ENCODE measurements around the gene MYO18B. TPM values are rescaled to one million over a fixed set of nuclear protein-coding genes. Genes with fewer than 3 reads are reported as not detected.

The MYO18B gene
- total RNA-seq, 1 donor from 2014 or later, result 144 TPM

DNA sequence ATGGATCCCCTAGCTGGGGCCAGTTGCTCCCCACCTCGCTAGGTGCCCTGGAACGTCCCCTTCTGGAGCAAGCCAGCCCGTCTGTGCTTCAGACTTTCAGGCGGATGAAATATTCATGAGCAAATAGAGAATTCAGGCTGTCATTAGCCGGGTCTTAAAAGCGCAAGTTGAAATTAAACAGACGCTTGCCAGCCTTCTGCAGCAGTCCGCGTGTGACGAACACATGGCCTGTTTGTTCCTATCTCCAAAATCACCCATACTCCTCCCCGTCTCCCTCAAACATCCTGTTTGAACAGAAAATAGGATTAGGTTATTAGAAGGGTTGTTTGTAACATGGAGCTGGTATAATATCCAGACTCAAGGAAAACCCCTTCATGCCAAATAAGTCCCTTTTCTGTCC is 38.7 kb downstream of the MYO18B start:
- H3K27me3 ChIP-seq (ENCODE audit: control insufficient read depth in 3 of 3, insufficient read depth in 3 of 3, low read length in 3 of 3), result no peaks in the 10 kb centered on the region
- no peak overlapping the region for H3K9ac ChIP-seq (ENCODE audit: low read depth in 1 of 3, low read length in 3 of 3)
- H3K9me3 ChIP-seq (ENCODE audit: control insufficient read depth in 3 of 3, low read length in 3 of 3), result no peaks in the 10 kb centered on the region
- peaks cover 59 to 72% (median 68%) of the 10 kb centered on the region in 3 donors for H3K36me3 ChIP-seq (ENCODE audit: control insufficient read depth in 3 of 3, insufficient read depth in 3 of 3, low read length in 3 of 3)
- H3K4me1 ChIP-seq (ENCODE audit: control insufficient read depth in 3 of 3, insufficient read depth in 3 of 3, low read length in 3 of 3), result peaks cover 6 to 8% (median 8%) of the 10 kb centered on the region in 3 donors
- H3K27ac ChIP-seq (ENCODE audit: low read depth, low read length), result no peak overlapping the region
- H3K4me3 ChIP-seq (ENCODE audit: low read length in 3 of 3), result no peak overlapping the region

DNA sequence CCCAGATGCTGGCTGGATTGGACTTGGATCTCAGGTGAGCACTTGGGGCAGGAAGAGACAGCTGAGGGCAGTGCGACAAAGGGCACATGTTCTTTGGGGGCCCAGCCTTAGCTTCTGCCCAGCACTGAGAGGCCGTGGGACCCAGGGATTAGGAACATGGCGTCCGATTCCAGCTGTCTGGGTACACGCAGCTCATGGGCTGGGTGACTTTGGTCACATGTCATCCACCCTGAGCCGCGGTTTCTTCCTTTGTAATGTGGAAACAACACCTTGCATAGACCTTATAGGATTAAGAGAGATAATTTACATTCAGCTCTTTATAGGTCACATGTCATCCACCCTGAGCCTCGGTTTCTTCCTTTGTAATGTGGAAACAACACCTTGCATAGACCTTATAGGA is 39.8 kb downstream of the MYO18B start:
- Histone ChIP-seq H3K27ac (ENCODE audit: low read depth, low read length) (no peak overlapping the region), H3K36me3 (ENCODE audit: control insufficient read depth in 3 of 3, insufficient read depth in 3 of 3, low read length in 3 of 3) (peaks cover 65 to 73% (median 72%) of the 10 kb centered on the region in 3 donors), H3K4me3 (ENCODE audit: low read length in 3 of 3) (no peak overlapping the region)

DNA sequence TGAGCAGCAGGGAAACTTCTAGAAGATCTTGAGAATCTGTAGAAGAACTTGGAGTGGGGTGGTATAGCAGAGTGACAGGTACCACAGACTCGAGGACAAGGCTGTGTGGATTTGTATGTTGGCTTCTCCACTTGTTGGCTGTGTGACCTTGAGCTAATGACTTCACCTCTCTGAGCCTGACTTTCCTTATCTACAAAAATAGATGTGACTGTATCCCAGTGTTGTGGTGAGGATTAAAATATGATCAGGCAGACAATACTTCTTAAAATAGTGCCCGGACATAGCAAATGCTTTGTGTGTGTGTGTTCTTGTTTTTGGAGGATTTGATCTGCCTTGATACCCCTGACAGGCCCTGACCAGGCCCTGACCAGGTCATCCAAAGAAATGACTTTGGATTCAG is 40.8 kb downstream of the MYO18B start:
- H3K36me3 ChIP-seq (ENCODE audit: control insufficient read depth in 3 of 3, insufficient read depth in 3 of 3, low read length in 3 of 3), result peaks cover 57 to 71% (median 63%) of the 10 kb centered on the region in 3 donors
- H3K4me3 ChIP-seq (ENCODE audit: low read length in 3 of 3), result no peak overlapping the region
- no peak overlapping the region for H3K9ac ChIP-seq (ENCODE audit: low read depth in 1 of 3, low read length in 3 of 3)
- peaks cover 2 to 4% (median 3%) of the 10 kb centered on the region in 3 donors for H3K4me1 ChIP-seq (ENCODE audit: control insufficient read depth in 3 of 3, insufficient read depth in 3 of 3, low read length in 3 of 3)
- no peaks in the 10 kb centered on the region for H3K9me3 ChIP-seq (ENCODE audit: control insufficient read depth in 3 of 3, low read length in 3 of 3)
- no peak overlapping the region for H3K27ac ChIP-seq (ENCODE audit: low read depth, low read length)
- H3K27me3 ChIP-seq (ENCODE audit: control insufficient read depth in 3 of 3, insufficient read depth in 3 of 3, low read length in 3 of 3), result no peaks in the 10 kb centered on the region

More for the DNA sequence above, 39.8 kb downstream of the MYO18B start:
- no peak overlapping the region for H3K9ac ChIP-seq (ENCODE audit: low read depth in 1 of 3, low read length in 3 of 3)
- no peaks in the 10 kb centered on the region for H3K27me3 ChIP-seq (ENCODE audit: control insufficient read depth in 3 of 3, insufficient read depth in 3 of 3, low read length in 3 of 3)
- H3K9me3 ChIP-seq (ENCODE audit: control insufficient read depth in 3 of 3, low read length in 3 of 3), result no peaks in the 10 kb centered on the region
- H3K4me1 ChIP-seq (ENCODE audit: control insufficient read depth in 3 of 3, insufficient read depth in 3 of 3, low read length in 3 of 3), result peaks cover 6 to 8% (median 8%) of the 10 kb centered on the region in 3 donors

DNA sequence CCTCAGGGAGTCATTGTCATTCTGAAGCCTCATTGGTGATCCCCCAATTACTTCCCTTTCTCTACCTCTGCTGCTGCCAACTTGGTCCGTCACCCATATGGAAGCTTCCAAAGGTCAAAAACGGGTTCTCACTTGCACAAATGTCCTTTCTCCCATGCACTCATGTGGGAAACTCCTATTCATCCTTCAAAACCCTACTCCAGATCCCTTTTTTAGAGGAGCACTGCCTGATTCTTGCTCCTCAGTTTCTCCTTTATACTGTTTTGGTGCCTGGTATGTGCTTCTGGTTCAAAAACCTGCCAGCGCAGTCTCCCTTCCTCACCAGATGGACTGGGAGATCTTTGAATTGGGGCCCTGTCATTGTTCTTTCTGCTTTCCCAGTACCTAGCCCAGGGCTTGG is 41.9 kb downstream of the MYO18B start:
- Histone ChIP-seq H3K27me3 (ENCODE audit: control insufficient read depth in 3 of 3, insufficient read depth in 3 of 3, low read length in 3 of 3) (no peaks in the 10 kb centered on the region), H3K9me3 (ENCODE audit: control insufficient read depth in 3 of 3, low read length in 3 of 3) (no peaks in the 10 kb centered on the region), H3K4me1 (ENCODE audit: control insufficient read depth in 3 of 3, insufficient read depth in 3 of 3, low read length in 3 of 3) (no peaks in the 10 kb centered on the region), H3K9ac (ENCODE audit: low read depth in 1 of 3, low read length in 3 of 3) (no peak overlapping the region), H3K4me3 (ENCODE audit: low read length in 3 of 3) (no peak overlapping the region), H3K27ac (ENCODE audit: low read depth, low read length) (no peak overlapping the region), H3K36me3 (ENCODE audit: control insufficient read depth in 3 of 3, insufficient read depth in 3 of 3, low read length in 3 of 3) (peaks cover 56 to 68% (median 63%) of the 10 kb centered on the region in 3 donors)

DNA sequence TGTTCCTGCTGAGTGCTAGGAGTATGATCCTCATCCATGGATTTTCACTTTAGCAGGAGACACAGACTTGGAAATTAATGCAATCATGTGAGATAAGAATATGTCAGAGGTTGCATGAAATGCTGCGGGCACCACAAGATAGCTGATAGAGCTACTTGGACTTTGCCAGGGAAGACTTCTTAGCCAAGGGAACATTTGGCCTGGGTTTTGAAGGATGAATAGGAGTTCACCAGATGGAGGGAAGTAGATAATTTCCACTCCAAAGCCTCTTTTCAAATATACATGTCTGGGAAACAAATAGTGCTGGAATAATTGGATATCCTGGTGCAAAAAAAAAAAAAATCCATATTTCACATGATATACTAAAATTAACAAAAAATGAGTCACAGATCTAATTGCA is 44.2 kb downstream of the MYO18B start:
- H3K36me3 ChIP-seq (ENCODE audit: control insufficient read depth in 3 of 3, insufficient read depth in 3 of 3, low read length in 3 of 3), result peaks cover 43 to 51% (median 49%) of the 10 kb centered on the region in 3 donors
- H3K27ac ChIP-seq (ENCODE audit: low read depth, low read length), result no peak overlapping the region
- H3K4me1 ChIP-seq (ENCODE audit: control insufficient read depth in 3 of 3, insufficient read depth in 3 of 3, low read length in 3 of 3), result peaks cover 5 to 6% (median 6%) of the 10 kb centered on the region in 3 donors
- no peak overlapping the region for H3K4me3 ChIP-seq (ENCODE audit: low read length in 3 of 3)
- no peaks in the 10 kb centered on the region for H3K27me3 ChIP-seq (ENCODE audit: control insufficient read depth in 3 of 3, insufficient read depth in 3 of 3, low read length in 3 of 3)
- no peak overlapping the region for H3K9ac ChIP-seq (ENCODE audit: low read depth in 1 of 3, low read length in 3 of 3)
- no peaks in the 10 kb centered on the region for H3K9me3 ChIP-seq (ENCODE audit: control insufficient read depth in 3 of 3, low read length in 3 of 3)

DNA sequence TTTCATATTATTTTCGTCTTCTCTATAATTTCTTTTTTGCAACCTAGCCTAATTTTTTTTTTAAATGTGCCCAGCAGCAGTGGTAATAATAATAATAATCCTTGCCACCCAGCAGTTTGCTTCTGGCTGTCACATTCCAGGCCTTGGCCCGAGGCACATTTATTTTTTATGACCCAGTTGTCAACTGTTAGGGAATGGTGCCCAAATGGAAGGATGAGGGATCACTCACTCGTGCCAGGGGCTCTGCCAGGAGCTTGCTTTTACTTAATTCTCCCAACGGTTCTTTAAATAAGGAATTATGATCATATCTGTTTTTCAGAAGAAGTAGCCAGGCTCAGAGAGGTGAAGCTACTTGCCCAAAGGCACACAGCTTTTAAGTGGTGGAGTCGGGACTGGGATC is 49.6 kb downstream of the MYO18B start:
- Histone ChIP-seq H3K36me3 (ENCODE audit: control insufficient read depth in 3 of 3, insufficient read depth in 3 of 3, low read length in 3 of 3) (peaks cover 7 to 12% (median 9%) of the 10 kb centered on the region in 3 donors), H3K4me3 (ENCODE audit: low read length in 3 of 3) (no peak overlapping the region), H3K9ac (ENCODE audit: low read depth in 1 of 3, low read length in 3 of 3) (peak overlapping the region in 1 of 3 donors; percentile 1), H3K4me1 (ENCODE audit: control insufficient read depth in 3 of 3, insufficient read depth in 3 of 3, low read length in 3 of 3) (peaks cover 14 to 15% (median 14%) of the 10 kb centered on the region in 3 donors), H3K9me3 (ENCODE audit: control insufficient read depth in 3 of 3, low read length in 3 of 3) (no peaks in the 10 kb centered on the region), H3K27ac (ENCODE audit: low read depth, low read length) (peak overlapping the region; percentile 46), H3K27me3 (ENCODE audit: control insufficient read depth in 3 of 3, insufficient read depth in 3 of 3, low read length in 3 of 3) (no peaks in the 10 kb centered on the region)

DNA sequence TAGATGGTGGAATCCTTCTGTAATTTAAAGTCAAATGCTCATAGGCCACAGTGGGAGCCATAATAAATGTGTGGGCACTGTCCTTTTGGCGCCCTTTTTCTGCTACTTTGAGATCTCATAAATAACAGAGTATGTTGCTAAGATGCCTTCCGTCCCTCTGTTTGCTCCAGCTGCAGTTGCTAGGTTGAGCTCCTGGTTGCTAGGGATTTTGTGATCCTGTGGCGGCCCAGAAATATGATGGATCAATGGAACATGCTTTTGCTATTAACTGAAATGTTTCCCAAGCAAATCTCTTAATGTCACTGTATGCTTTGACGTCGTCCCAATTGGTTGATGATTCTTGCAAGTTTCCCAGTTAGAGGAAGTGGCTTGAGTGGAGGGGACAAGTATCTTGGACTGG is 53.5 kb downstream of the MYO18B start:
- Histone ChIP-seq H3K27me3 (ENCODE audit: control insufficient read depth in 3 of 3, insufficient read depth in 3 of 3, low read length in 3 of 3) (no peaks in the 10 kb centered on the region), H3K36me3 (ENCODE audit: control insufficient read depth in 3 of 3, insufficient read depth in 3 of 3, low read length in 3 of 3) (peaks cover 10 to 29% (median 16%) of the 10 kb centered on the region in 3 donors), H3K4me3 (ENCODE audit: low read length in 3 of 3) (no peak overlapping the region), H3K27ac (ENCODE audit: low read depth, low read length) (no peak overlapping the region), H3K9me3 (ENCODE audit: control insufficient read depth in 3 of 3, low read length in 3 of 3) (no peaks in the 10 kb centered on the region), H3K9ac (ENCODE audit: low read depth in 1 of 3, low read length in 3 of 3) (no peak overlapping the region), H3K4me1 (ENCODE audit: control insufficient read depth in 3 of 3, insufficient read depth in 3 of 3, low read length in 3 of 3) (peaks cover 14 to 15% (median 14%) of the 10 kb centered on the region in 3 donors)

DNA sequence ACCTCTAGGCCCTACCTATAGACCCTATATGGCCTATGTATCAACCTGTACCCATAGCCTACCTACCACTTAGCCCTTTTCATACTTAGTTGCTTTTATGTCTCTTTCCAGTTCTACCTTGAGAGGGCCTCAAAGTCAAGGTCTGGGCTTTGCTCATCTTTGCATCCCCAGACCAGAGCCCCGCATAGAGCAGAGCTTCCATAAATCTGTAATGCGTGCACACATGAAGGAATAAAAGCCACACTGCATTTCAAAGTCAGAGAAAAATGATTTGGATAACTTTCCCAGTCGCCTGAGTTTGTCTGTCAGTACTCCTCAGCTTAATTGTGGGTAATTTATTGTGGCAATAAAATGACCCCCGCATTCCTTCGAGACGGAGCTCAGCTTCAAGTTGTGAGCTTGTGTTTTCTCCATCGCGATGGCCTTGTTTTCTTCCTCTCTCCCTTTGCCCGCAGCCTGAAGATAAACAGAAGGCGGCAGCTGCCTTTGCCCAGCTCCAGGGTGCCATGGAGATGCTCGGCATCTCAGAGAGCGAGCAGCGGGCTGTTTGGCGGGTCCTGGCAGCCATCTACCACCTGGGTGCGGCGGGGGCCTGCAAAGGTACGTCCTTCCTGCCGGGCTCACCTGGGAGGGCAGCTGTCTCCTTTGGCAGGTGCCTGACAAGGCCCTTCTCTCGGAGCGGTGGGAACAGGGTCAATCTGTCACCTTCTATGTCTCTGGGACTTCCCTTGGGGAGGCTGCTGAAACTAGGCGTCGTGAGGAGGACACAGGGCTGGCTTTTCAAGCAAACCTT is 55.7 kb downstream of the MYO18B start:
- Histone ChIP-seq H3K27me3 (ENCODE audit: control insufficient read depth in 3 of 3, insufficient read depth in 3 of 3, low read length in 3 of 3) (no peaks in the 10 kb centered on the region), H3K9ac (ENCODE audit: low read depth in 1 of 3, low read length in 3 of 3) (no peak overlapping the region), H3K4me1 (ENCODE audit: control insufficient read depth in 3 of 3, insufficient read depth in 3 of 3, low read length in 3 of 3) (no peaks in the 10 kb centered on the region), H3K9me3 (ENCODE audit: control insufficient read depth in 3 of 3, low read length in 3 of 3) (no peaks in the 10 kb centered on the region), H3K36me3 (ENCODE audit: control insufficient read depth in 3 of 3, insufficient read depth in 3 of 3, low read length in 3 of 3) (peaks cover 14 to 35% (median 16%) of the 10 kb centered on the region in 3 donors), H3K27ac (ENCODE audit: low read depth, low read length) (no peak overlapping the region), H3K4me3 (ENCODE audit: low read length in 3 of 3) (no peak overlapping the region)

DNA sequence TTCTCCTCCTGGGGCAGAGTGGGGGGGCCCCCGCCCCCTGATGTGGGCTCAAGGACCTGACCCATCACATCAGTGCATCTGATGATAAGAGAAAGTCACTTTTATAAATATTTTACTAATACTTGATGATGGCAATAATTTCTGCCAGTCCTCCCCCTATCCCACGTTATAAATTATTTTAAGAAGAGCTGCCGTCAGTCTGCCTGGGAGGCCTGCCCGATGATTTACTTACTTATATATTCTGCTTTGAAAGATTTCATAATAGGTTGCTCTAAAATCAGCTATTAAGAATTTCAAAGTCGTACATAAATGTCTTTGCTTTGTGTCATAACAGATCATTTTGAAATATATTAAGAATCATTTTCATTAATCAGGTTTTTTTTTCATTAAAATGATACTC is 58.8 kb downstream of the MYO18B start:
- peaks cover 0 to 4% (median 0%) of the 10 kb centered on the region in 3 donors for H3K27me3 ChIP-seq (ENCODE audit: control insufficient read depth in 3 of 3, insufficient read depth in 3 of 3, low read length in 3 of 3)
- H3K4me3 ChIP-seq (ENCODE audit: low read length in 3 of 3), result no peak overlapping the region
- H3K9me3 ChIP-seq (ENCODE audit: control insufficient read depth in 3 of 3, low read length in 3 of 3), result no peaks in the 10 kb centered on the region
- H3K4me1 ChIP-seq (ENCODE audit: control insufficient read depth in 3 of 3, insufficient read depth in 3 of 3, low read length in 3 of 3), result no peaks in the 10 kb centered on the region
- H3K36me3 ChIP-seq (ENCODE audit: control insufficient read depth in 3 of 3, insufficient read depth in 3 of 3, low read length in 3 of 3), result peaks cover 20 to 48% (median 35%) of the 10 kb centered on the region in 3 donors
- H3K27ac ChIP-seq (ENCODE audit: low read depth, low read length), result no peak overlapping the region
- H3K9ac ChIP-seq (ENCODE audit: low read depth in 1 of 3, low read length in 3 of 3), result no peak overlapping the region

DNA sequence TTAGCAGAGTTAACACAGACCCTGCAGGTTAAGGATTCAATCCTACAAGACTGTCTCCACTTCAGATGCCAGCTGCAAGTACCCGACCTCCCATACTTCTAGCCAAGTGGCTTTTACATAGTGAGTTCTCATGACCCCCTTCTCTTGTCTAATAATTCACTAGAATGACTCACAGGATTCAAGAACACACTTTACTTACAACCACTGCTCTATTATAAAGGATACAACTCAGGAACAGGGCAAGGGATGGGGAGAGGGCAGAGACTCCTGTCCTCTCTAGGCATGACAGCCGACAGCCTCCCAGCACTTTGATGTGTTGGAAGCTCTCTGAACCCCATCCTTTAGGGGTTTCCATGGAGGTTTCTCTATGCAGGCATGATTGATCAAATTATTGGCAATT is 60.0 kb downstream of the MYO18B start:
- Histone ChIP-seq H3K27me3 (ENCODE audit: control insufficient read depth in 3 of 3, insufficient read depth in 3 of 3, low read length in 3 of 3) (peaks cover 0 to 4% (median 0%) of the 10 kb centered on the region in 3 donors), H3K36me3 (ENCODE audit: control insufficient read depth in 3 of 3, insufficient read depth in 3 of 3, low read length in 3 of 3) (peaks cover 27 to 58% (median 42%) of the 10 kb centered on the region in 3 donors), H3K9me3 (ENCODE audit: control insufficient read depth in 3 of 3, low read length in 3 of 3) (no peaks in the 10 kb centered on the region)

More for the DNA sequence above, 60.0 kb downstream of the MYO18B start:
- H3K4me1 ChIP-seq (ENCODE audit: control insufficient read depth in 3 of 3, insufficient read depth in 3 of 3, low read length in 3 of 3), result no peaks in the 10 kb centered on the region
- H3K4me3 ChIP-seq (ENCODE audit: low read length in 3 of 3), result no peak overlapping the region
- H3K27ac ChIP-seq (ENCODE audit: low read depth, low read length), result no peak overlapping the region
- H3K9ac ChIP-seq (ENCODE audit: low read depth in 1 of 3, low read length in 3 of 3), result no peak overlapping the region
